Mucosa of rectum (tissue), 2 donors: ENCODE measurements around the gene ROR2.

Source experiments
- H3K27ac ChIP-seq, 2 donors: one replicate each; pipeline ENCODE4 v1.7.0; 2013; ENCODE audit warnings: inconsistent platforms in 2 of 2, low read depth in 2 of 2, low read length in 2 of 2
- H3K27me3 ChIP-seq, 2 donors: one replicate each; pipeline ENCODE4 v1.7.0; 2013; ENCODE audit warnings: low read length in 2 of 2; ENCODE audit not compliant: control insufficient read depth in 2 of 2, insufficient read depth in 2 of 2
- H3K36me3 ChIP-seq, 2 donors: one replicate each; pipeline ENCODE4 v1.7.0; 2013; ENCODE audit warnings: low read length in 2 of 2; ENCODE audit not compliant: control insufficient read depth in 2 of 2, insufficient read depth in 2 of 2
- H3K4me1 ChIP-seq, 2 donors: one replicate each; pipeline ENCODE4 v1.7.0; 2013; ENCODE audit warnings: low read length in 2 of 2, mild to moderate bottlenecking in 1 of 2; ENCODE audit not compliant: control insufficient read depth in 2 of 2, insufficient read depth in 2 of 2
- H3K4me3 ChIP-seq, 2 donors: one replicate each; pipeline ENCODE4 v1.7.0; 2013; ENCODE audit warnings: low read length in 2 of 2
- H3K9ac ChIP-seq, 2 donors: one replicate each; pipeline ENCODE4 v1.7.0; 2013; ENCODE audit warnings: low read length in 2 of 2, low read depth in 1 of 2, mild to moderate bottlenecking in 1 of 2
- H3K9me3 ChIP-seq, 2 donors: one replicate each; pipeline ENCODE4 v1.7.0; 2013; ENCODE audit warnings: low read length in 2 of 2; ENCODE audit not compliant: control insufficient read depth in 2 of 2
- donor health status: healthy.
- donor health status: Normal muscosa, but diverticular disease.

The ROR2 gene

GRCh38 chr9:91824151-91824550 is 125.9 kb downstream of the ROR2 start:
- no peaks in the 10 kb centered on the region for H3K36me3 ChIP-seq
- H3K27me3 ChIP-seq = no peaks in the 10 kb centered on the region
- no peak overlapping the region for H3K27ac ChIP-seq
- H3K4me1 ChIP-seq = peaks cover 3 to 13% of the 10 kb centered on the region in 2 donors
- H3K9ac ChIP-seq = no peak overlapping the region
- H3K4me3 ChIP-seq = no peak overlapping the region
- no peaks in the 10 kb centered on the region for H3K9me3 ChIP-seq

- Histone ChIP-seq H3K9me3 (no peaks in the 10 kb centered on the region), H3K36me3 (no peaks in the 10 kb centered on the region), H3K4me1 (peaks cover 11 to 17% of the 10 kb centered on the region in 2 donors), H3K27ac (no peak overlapping the region), H3K4me3 (no peak overlapping the region), H3K27me3 (no peaks in the 10 kb centered on the region), H3K9ac (no peak overlapping the region)
Observed at GRCh38 chr9:91820949-91821880, 128.8 kb downstream of the ROR2 start.

- Histone ChIP-seq H3K36me3 (no peaks in the 10 kb centered on the region), H3K9me3 (no peaks in the 10 kb centered on the region), H3K27ac (no peak overlapping the region), H3K9ac (no peak overlapping the region), H3K4me1 (peaks cover 11 to 14% of the 10 kb centered on the region in 2 donors), H3K4me3 (no peak overlapping the region), H3K27me3 (no peaks in the 10 kb centered on the region)
Observed at GRCh38 chr9:91820126-91820750, 129.8 kb downstream of the ROR2 start.

GRCh38 chr9:91818647-91819403 is 131.2 kb downstream of the ROR2 start:
- Histone ChIP-seq H3K9ac (no peak overlapping the region), H3K9me3 (no peaks in the 10 kb centered on the region), H3K4me3 (no peak overlapping the region), H3K27ac (no peak overlapping the region), H3K36me3 (no peaks in the 10 kb centered on the region), H3K27me3 (no peaks in the 10 kb centered on the region), H3K4me1 (peaks cover 8 to 11% of the 10 kb centered on the region in 2 donors)

GRCh38 chr9:91818225-91818585 is 131.8 kb downstream of the ROR2 start:
- Histone ChIP-seq H3K4me3 (peak overlapping the region in 1 of 2 donors; percentile 51), H3K27ac (no peak overlapping the region), H3K27me3 (no peaks in the 10 kb centered on the region), H3K36me3 (no peaks in the 10 kb centered on the region), H3K9me3 (no peaks in the 10 kb centered on the region), H3K4me1 (peaks cover 8 to 11% of the 10 kb centered on the region in 2 donors), H3K9ac (peak overlapping the region in 1 of 2 donors; percentile 26)

- peak overlapping the region in 1 of 2 donors; percentile 26 for H3K9ac ChIP-seq
- peaks cover 8 to 11% of the 10 kb centered on the region in 2 donors for H3K4me1 ChIP-seq
- no peaks in the 10 kb centered on the region for H3K36me3 ChIP-seq
- no peaks in the 10 kb centered on the region for H3K9me3 ChIP-seq
- H3K27me3 ChIP-seq = no peaks in the 10 kb centered on the region
- H3K27ac ChIP-seq = peak overlapping the region; percentile 35 to 39
- H3K4me3 ChIP-seq = peak overlapping the region; percentile 9 to 51
Observed at GRCh38 chr9:91817493-91818224, 132.4 kb downstream of the ROR2 start.

- Histone ChIP-seq H3K27me3 (no peaks in the 10 kb centered on the region), H3K4me1 (peaks cover 8 to 11% of the 10 kb centered on the region in 2 donors), H3K9ac (peak overlapping the region in 1 of 2 donors; percentile 26), H3K4me3 (peak overlapping the region in 1 of 2 donors; percentile 9), H3K27ac (peak overlapping the region; percentile 35 to 39), H3K36me3 (no peaks in the 10 kb centered on the region), H3K9me3 (no peaks in the 10 kb centered on the region)
Observed at GRCh38 chr9:91817106-91817492, 132.9 kb downstream of the ROR2 start.

- H3K4me3 ChIP-seq = no peak overlapping the region
- H3K27ac ChIP-seq = no peak overlapping the region
- no peak overlapping the region for H3K9ac ChIP-seq
- H3K9me3 ChIP-seq = no peaks in the 10 kb centered on the region
- H3K4me1 ChIP-seq = peaks cover 8 to 13% of the 10 kb centered on the region in 2 donors
- H3K27me3 ChIP-seq = no peaks in the 10 kb centered on the region
- no peaks in the 10 kb centered on the region for H3K36me3 ChIP-seq
Observed at GRCh38 chr9:91816356-91816755, 133.7 kb downstream of the ROR2 start.

GRCh38 chr9:91815896-91816295 is 134.1 kb downstream of the ROR2 start:
- Histone ChIP-seq H3K4me3 (no peak overlapping the region), H3K27ac (no peak overlapping the region), H3K27me3 (no peaks in the 10 kb centered on the region), H3K9me3 (no peaks in the 10 kb centered on the region), H3K9ac (no peak overlapping the region), H3K4me1 (peaks cover 8 to 13% of the 10 kb centered on the region in 2 donors), H3K36me3 (no peaks in the 10 kb centered on the region)
